Measurements from ENCODE around the gene ELMO1. TPM values are rescaled to one million over a fixed set of nuclear protein-coding genes. Genes with fewer than 3 reads are reported as not detected.

ELMO1 gene
- total and polyA plus RNA-seq, 2 experiments from 2014 or later: 9.6 to 10.8 TPM

GRCh38 chr7:36910859-36911258 lies 537.8 kb downstream of the ELMO1 start:
- no peaks in the 10 kb centered on the region for H3K9me3 ChIP-seq (ENCODE audit: low read depth)
- H3K27ac ChIP-seq: no peak overlapping the region
- H3K4me3 ChIP-seq: no peak overlapping the region
- H3K4me1 ChIP-seq (ENCODE audit: low read depth): peaks cover 15% of the 10 kb centered on the region
- no peaks in the 10 kb centered on the region for H3K27me3 ChIP-seq
- no peak for TF ChIP-seq CTCF (IDR thresholded peaks at IDR 0.05; ENCODE audit: low read depth, low read length)
- no peak for DNase-seq (ENCODE audit: low read depth in 1 of 2, low spot score in 1 of 2)
- no peaks in the 10 kb centered on the region for H3K36me3 ChIP-seq

- no peak for TF ChIP-seq CTCF (IDR thresholded peaks at IDR 0.05; ENCODE audit: low read depth, low read length)
- Histone ChIP-seq H3K4me3 (no peak overlapping the region), H3K9me3 (ENCODE audit: low read depth) (no peaks in the 10 kb centered on the region), H3K36me3 (no peaks in the 10 kb centered on the region), H3K27me3 (no peaks in the 10 kb centered on the region), H3K4me1 (ENCODE audit: low read depth) (peaks cover 15% of the 10 kb centered on the region), H3K27ac (no peak overlapping the region)
- DNase-seq (ENCODE audit: low read depth in 1 of 2, low spot score in 1 of 2): no peak
Observed at GRCh38 chr7:36910401-36910800, 538.3 kb downstream of the ELMO1 start.

GRCh38 chr7:36906956-36907635 lies 541.6 kb downstream of the ELMO1 start:
- Histone ChIP-seq H3K4me1 (ENCODE audit: low read depth) (peaks cover 11% of the 10 kb centered on the region), H3K36me3 (no peaks in the 10 kb centered on the region), H3K27me3 (no peaks in the 10 kb centered on the region), H3K9me3 (ENCODE audit: low read depth) (no peaks in the 10 kb centered on the region), H3K4me3 (no peak overlapping the region), H3K27ac (peak overlapping the region; percentile 0)
- no peak for TF ChIP-seq CTCF (IDR thresholded peaks at IDR 0.05; ENCODE audit: low read depth, low read length)
- no peak for DNase-seq (ENCODE audit: low read depth in 1 of 2, low spot score in 1 of 2)

- no peak overlapping the region for H3K4me3 ChIP-seq
- H3K36me3 ChIP-seq: no peaks in the 10 kb centered on the region
- TF ChIP-seq CTCF (IDR thresholded peaks at IDR 0.05; ENCODE audit: low read depth, low read length): no peak
- H3K4me1 ChIP-seq (ENCODE audit: low read depth): peaks cover 11% of the 10 kb centered on the region
- no peaks in the 10 kb centered on the region for H3K27me3 ChIP-seq
- DNase-seq (ENCODE audit: low read depth in 1 of 2, low spot score in 1 of 2): no peak
- H3K27ac ChIP-seq: no peak overlapping the region
- no peaks in the 10 kb centered on the region for H3K9me3 ChIP-seq (ENCODE audit: low read depth)
Observed at GRCh38 chr7:36906448-36906847, 542.2 kb downstream of the ELMO1 start.

- TF ChIP-seq CTCF (IDR thresholded peaks at IDR 0.05; ENCODE audit: low read depth, low read length): no peak
- no peaks in the 10 kb centered on the region for H3K9me3 ChIP-seq (ENCODE audit: low read depth)
- H3K27ac ChIP-seq: no peak overlapping the region
- H3K36me3 ChIP-seq: no peaks in the 10 kb centered on the region
- DNase-seq (ENCODE audit: low read depth in 1 of 2, low spot score in 1 of 2): no peak
- no peak overlapping the region for H3K4me3 ChIP-seq
- H3K27me3 ChIP-seq: no peaks in the 10 kb centered on the region
- peaks cover 11% of the 10 kb centered on the region for H3K4me1 ChIP-seq (ENCODE audit: low read depth)
Observed at GRCh38 chr7:36905841-36906240, 542.8 kb downstream of the ELMO1 start.
